DND-41 (cell line): ENCODE measurements around the gene UBTD1.

ENCODE experiments used
- EZH2 ChIP-seq: IDR thresholded peaks from 3 replicates; pipeline ENCODE4 v1.6.1; 2012; ENCODE audit warnings: borderline replicate concordance, low read depth, mild to moderate bottlenecking, moderate library complexity, low read length, inconsistent platforms; ENCODE audit not compliant: severe bottlenecking
- TF ChIP-seq, protein P1 (sequence below): IDR thresholded peaks from 2 replicates; pipeline ENCODE4 v1.5.1; 2012; ENCODE audit warnings: borderline replicate concordance, low read length, moderate library complexity, mild to moderate bottlenecking; ENCODE audit not compliant: poor library complexity, severe bottlenecking; ENCODE audit errors: extremely low read depth

GRCh38 chr10:97574374-97575126, 75.8 kb downstream of the UBTD1 start:
- TF ChIP-seq, protein P1, sequence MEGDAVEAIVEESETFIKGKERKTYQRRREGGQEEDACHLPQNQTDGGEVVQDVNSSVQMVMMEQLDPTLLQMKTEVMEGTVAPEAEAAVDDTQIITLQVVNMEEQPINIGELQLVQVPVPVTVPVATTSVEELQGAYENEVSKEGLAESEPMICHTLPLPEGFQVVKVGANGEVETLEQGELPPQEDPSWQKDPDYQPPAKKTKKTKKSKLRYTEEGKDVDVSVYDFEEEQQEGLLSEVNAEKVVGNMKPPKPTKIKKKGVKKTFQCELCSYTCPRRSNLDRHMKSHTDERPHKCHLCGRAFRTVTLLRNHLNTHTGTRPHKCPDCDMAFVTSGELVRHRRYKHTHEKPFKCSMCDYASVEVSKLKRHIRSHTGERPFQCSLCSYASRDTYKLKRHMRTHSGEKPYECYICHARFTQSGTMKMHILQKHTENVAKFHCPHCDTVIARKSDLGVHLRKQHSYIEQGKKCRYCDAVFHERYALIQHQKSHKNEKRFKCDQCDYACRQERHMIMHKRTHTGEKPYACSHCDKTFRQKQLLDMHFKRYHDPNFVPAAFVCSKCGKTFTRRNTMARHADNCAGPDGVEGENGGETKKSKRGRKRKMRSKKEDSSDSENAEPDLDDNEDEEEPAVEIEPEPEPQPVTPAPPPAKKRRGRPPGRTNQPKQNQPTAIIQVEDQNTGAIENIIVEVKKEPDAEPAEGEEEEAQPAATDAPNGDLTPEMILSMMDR = no peak
- TF ChIP-seq EZH2 = no peak
